PC-3 (cell line): Measurements from ENCODE around the gene CBFA2T3. TPM values are rescaled to one million over a fixed set of nuclear protein-coding genes. Genes with fewer than 3 reads are reported as not detected.

Experiments
- ATAC-seq: fragments of 200-7000 bp; cut with Tn5 transposase; 2 replicates; pipeline ENCODE4 v1.9.1; 2020; ENCODE audit warnings: mild to moderate bottlenecking, moderate library complexity
- BruUV-seq: library from RNA; stranded (reverse); fragments of 400-500 nt; replicated peaks from 2 replicates; lab custom pipeline; 2021; lab: Mats Ljungman, UMichigan
- CTCF ChIA-PET: fragments of 300-600 bp; sonication (Branson Sonifier 250); formaldehyde crosslinking; loops from one replicate; lab custom pipeline; 2022; ENCODE audit warnings: antibody characterized with exemption; lab: Charles Lee
- POLR2A ChIA-PET: fragments of 300-600 bp; sonication (Branson Sonifier 250); formaldehyde crosslinking; loops from one replicate; lab custom pipeline; 2022; ENCODE audit warnings: antibody characterized with exemption; ENCODE audit not compliant: unreplicated experiment; lab: Charles Lee
- DNase-seq: peaks from one replicate; pipeline ENCODE4 v3.0.0-alpha.2; 2015
- H2AFZ ChIP-seq: fragments of 300-600 bp; sonication (generic); 2 replicates; pipeline ENCODE4 v1.6.0; 2016; ENCODE audit warnings: antibody characterized with exemption, low read length
- H3F3A ChIP-seq: fragments of 300-600 bp; sonication (generic); one replicate; pipeline ENCODE4 v1.6.0; 2017; ENCODE audit warnings: antibody characterized with exemption, low read length, control low read depth, mild to moderate bottlenecking; ENCODE audit not compliant: unreplicated experiment
- H3K27ac ChIP-seq: fragments of 300-600 bp; sonication (generic); 2 replicates; pipeline ENCODE4 v1.5.1; 2016; ENCODE audit warnings: mild to moderate bottlenecking, low read length
- H3K27me3 ChIP-seq: fragments of 300-600 bp; sonication (generic); 2 replicates; pipeline ENCODE4 v1.6.1; 2016; ENCODE audit warnings: low read length, mixed read lengths
- H3K36me3 ChIP-seq: fragments of 300-600 bp; sonication (generic); 2 replicates; pipeline ENCODE4 v1.6.1; 2016; ENCODE audit warnings: low read depth, mixed run types, low read length, mixed read lengths
- H3K4me1 ChIP-seq: fragments of 300-600 bp; sonication (generic); 2 replicates; pipeline ENCODE4 v1.5.1; 2016; ENCODE audit warnings: low read length; ENCODE audit not compliant: insufficient read depth
- H3K4me2 ChIP-seq: fragments of 300-600 bp; sonication (generic); 2 replicates; pipeline ENCODE4 v1.6.0; 2016; ENCODE audit warnings: low read length
- H3K4me3 ChIP-seq: fragments of 300-600 bp; sonication (generic); 2 replicates; pipeline ENCODE4 v1.5.1; 2016; ENCODE audit warnings: mild to moderate bottlenecking, low read length, mixed read lengths
- H3K79me2 ChIP-seq: fragments of 300-600 bp; sonication (generic); 2 replicates; pipeline ENCODE4 v1.6.1; 2017; ENCODE audit warnings: low read length, mixed read lengths
- H3K9ac ChIP-seq: fragments of 300-600 bp; sonication (generic); 2 replicates; pipeline ENCODE4 v1.6.0; 2016; ENCODE audit warnings: mild to moderate bottlenecking, low read length
- H3K9me2 ChIP-seq: fragments of 300-600 bp; sonication (generic); replicated peaks from 2 replicates; pipeline ENCODE4 v1.6.1; 2016; ENCODE audit warnings: mixed run types, low read length, mixed read lengths
- H3K9me3 ChIP-seq: fragments of 300-600 bp; sonication (generic); 2 replicates; pipeline ENCODE4 v1.6.1; 2016; ENCODE audit warnings: low read length, mixed read lengths
- H4K20me1 ChIP-seq: fragments of 300-600 bp; sonication (generic); 2 replicates; pipeline ENCODE4 v1.6.1; 2016; ENCODE audit warnings: low read length, mixed read lengths
- EZH2 ChIP-seq: fragments of 300-600 bp; sonication (generic); IDR thresholded peaks from one replicate; pipeline ENCODE4 v1.6.1; 2017; ENCODE audit warnings: antibody characterized with exemption, mild to moderate bottlenecking, low read length; ENCODE audit not compliant: unreplicated experiment
- EZH2phosphoT487 ChIP-seq: fragments of 300-600 bp; sonication (generic); IDR thresholded peaks from 2 replicates; pipeline ENCODE4 v1.6.1; 2018; ENCODE audit warnings: mild to moderate bottlenecking, antibody characterized with exemption, low read length, borderline replicate concordance
- intact Hi-C: fragments of 100-400 bp; cut with micrococcal nuclease; formaldehyde crosslinking; loops from 2 replicates; pipeline ENCODE4 v1.9.0; 2023
- total RNA-seq: library from RNA; depleted of rRNA; stranded (reverse); fragments of >200 nt; gene quantifications from 2 replicates; pipeline ENCODE4 v1.2.3, GENCODE V29; 2014
- TF ChIP-seq, protein P1 (sequence below): fragments of 300-600 bp; sonication (generic); conservative IDR thresholded peaks from 2 replicates; pipeline ENCODE4 v1.5.1; 2017; ENCODE audit warnings: antibody characterized with exemption, low read depth, mild to moderate bottlenecking, low read length

The CBFA2T3 gene
- total RNA-seq, 1 experiment from 2014 or later: not detected

DNA sequence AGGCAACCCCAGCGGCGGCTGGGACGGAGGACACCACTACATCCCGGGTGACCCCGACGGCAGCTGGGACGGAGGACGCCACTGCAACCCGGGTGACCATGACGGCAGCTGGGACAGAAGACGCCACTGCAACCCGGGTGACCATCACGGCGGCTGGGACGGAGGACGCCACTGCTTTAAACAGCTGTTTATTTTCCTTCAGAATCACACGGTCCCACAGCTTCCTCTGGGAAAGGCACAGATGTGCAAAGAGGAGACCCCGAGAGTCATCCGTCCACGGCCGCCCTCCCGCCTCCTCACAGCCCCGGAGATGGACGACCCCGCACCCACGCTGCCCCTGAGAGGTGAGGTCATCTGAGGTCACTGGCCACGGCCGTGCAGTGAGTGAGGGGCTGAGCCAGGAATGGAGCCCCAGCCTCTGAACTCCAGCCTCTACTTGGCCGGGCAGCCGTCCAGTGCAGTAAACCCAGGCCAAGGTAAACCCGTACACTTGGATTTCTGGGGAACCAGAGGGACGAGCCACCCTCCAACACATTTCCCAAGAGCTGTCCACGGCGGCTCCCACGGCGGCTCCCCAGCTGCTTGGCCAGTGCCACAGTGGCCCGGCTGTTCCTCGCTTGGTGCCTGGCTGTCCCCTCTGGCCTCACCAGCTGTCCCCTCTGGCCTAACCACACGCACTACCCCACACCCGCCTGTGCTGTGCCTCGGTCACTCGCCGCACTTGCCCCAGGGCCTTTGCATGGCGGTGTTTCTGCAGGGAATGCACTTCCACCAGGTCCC lies 67.4 kb downstream of the CBFA2T3 start:
- Histone ChIP-seq H3K9ac (no peak overlapping the region), H3K9me2 (no peaks in the 10 kb centered on the region), H3K9me3 (no peaks in the 10 kb centered on the region), H2AFZ (no peak overlapping the region), H3K4me2 (no peak overlapping the region), H3F3A (no peaks in the 10 kb centered on the region), H3K4me3 (no peak overlapping the region), H3K79me2 (no peaks in the 10 kb centered on the region), H4K20me1 (no peaks in the 10 kb centered on the region), H3K27ac (no peak overlapping the region), H3K27me3 (no peaks in the 10 kb centered on the region), H3K4me1 (peaks cover 5% of the 10 kb centered on the region; the same call in 1 of the 2 replicates), H3K36me3 (no peaks in the 10 kb centered on the region)
- DNase-seq (no peak), ATAC-seq (no peak)
- TF ChIP-seq, protein P1, sequence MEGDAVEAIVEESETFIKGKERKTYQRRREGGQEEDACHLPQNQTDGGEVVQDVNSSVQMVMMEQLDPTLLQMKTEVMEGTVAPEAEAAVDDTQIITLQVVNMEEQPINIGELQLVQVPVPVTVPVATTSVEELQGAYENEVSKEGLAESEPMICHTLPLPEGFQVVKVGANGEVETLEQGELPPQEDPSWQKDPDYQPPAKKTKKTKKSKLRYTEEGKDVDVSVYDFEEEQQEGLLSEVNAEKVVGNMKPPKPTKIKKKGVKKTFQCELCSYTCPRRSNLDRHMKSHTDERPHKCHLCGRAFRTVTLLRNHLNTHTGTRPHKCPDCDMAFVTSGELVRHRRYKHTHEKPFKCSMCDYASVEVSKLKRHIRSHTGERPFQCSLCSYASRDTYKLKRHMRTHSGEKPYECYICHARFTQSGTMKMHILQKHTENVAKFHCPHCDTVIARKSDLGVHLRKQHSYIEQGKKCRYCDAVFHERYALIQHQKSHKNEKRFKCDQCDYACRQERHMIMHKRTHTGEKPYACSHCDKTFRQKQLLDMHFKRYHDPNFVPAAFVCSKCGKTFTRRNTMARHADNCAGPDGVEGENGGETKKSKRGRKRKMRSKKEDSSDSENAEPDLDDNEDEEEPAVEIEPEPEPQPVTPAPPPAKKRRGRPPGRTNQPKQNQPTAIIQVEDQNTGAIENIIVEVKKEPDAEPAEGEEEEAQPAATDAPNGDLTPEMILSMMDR: no peak
- no peak for TF ChIP-seq EZH2phosphoT487
- TF ChIP-seq EZH2: no peak
- ChIA-PET POLR2A (no interaction called here), CTCF (no interaction called here)
- no TSS peak for BruUV-seq
- intact Hi-C loops: no loop called here

DNA sequence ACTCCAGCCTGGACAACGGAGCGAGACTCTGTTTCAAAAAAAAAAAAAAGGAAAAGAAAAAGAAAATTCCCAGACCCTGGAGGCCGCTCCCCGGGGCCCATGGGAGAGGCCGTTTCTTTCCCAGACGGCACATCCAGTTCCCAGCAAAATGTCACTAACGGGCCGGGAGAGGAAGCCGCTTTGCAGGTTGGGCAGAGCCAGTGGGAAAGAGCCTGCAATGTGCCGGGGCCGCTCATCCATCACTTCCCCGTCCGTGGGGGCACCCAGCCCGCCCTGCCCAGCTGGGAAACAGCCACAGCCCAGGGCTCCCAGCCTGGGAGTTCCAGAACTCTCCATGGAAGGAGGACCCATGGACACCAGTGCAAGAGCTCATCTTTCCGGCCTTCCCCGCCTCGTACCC lies 68.7 kb downstream of the CBFA2T3 start:
- TF ChIP-seq EZH2: no peak
- TF ChIP-seq, protein P1: no peak
- no peak for TF ChIP-seq EZH2phosphoT487
- H3K27ac ChIP-seq: no peak overlapping the region
- H3K4me2 ChIP-seq: no peak overlapping the region
- no peak overlapping the region for H3K9ac ChIP-seq
- H4K20me1 ChIP-seq: no peaks in the 10 kb centered on the region
- no peaks in the 10 kb centered on the region for H3K36me3 ChIP-seq
- no peaks in the 10 kb centered on the region for H3F3A ChIP-seq
- no peak overlapping the region for H2AFZ ChIP-seq
- no TSS peak for BruUV-seq
- no peak for ATAC-seq
- H3K9me3 ChIP-seq: no peaks in the 10 kb centered on the region
- peaks cover 5% of the 10 kb centered on the region; the same call in 1 of the 2 replicates for H3K4me1 ChIP-seq
- H3K79me2 ChIP-seq: no peaks in the 10 kb centered on the region
- no peak for DNase-seq
- no peak overlapping the region for H3K4me3 ChIP-seq
- H3K9me2 ChIP-seq: no peaks in the 10 kb centered on the region
- ChIA-PET CTCF (no interaction called here), POLR2A (no interaction called here)
- intact Hi-C loops: no loop called here
- no peaks in the 10 kb centered on the region for H3K27me3 ChIP-seq

DNA sequence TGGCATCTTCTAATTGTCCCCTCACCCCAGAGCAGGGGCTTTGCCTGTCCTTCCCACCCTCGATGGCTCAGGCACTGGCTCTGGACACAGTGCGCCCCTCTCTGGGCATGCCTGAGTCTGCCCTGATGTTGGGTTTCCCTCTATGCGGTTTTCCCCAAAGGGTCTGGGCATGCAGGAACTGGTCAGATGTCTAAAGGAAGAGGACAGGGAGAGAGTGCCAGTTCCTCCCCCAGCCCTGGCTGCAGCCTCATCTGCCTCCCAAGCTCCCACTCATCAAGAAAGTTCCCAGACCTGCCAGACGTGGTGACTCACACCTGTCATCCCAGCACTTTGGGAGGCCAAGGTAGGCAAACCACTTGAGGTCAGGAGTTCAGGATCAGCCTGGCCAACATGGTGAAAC lies 69.2 kb downstream of the CBFA2T3 start:
- H3F3A ChIP-seq: no peaks in the 10 kb centered on the region
- intact Hi-C loops: no loop called here
- no peak overlapping the region for H3K9ac ChIP-seq
- no peak overlapping the region for H2AFZ ChIP-seq
- ATAC-seq (no peak), DNase-seq (peak; percentile 46)
- no peaks in the 10 kb centered on the region for H3K27me3 ChIP-seq
- ChIA-PET POLR2A (no interaction called here), CTCF (no interaction called here)
- H3K4me1 ChIP-seq: peaks cover 5% of the 10 kb centered on the region; the same call in 1 of the 2 replicates
- H3K4me3 ChIP-seq: no peak overlapping the region
- H3K36me3 ChIP-seq: no peaks in the 10 kb centered on the region
- H4K20me1 ChIP-seq: no peaks in the 10 kb centered on the region
- H3K9me2 ChIP-seq: no peaks in the 10 kb centered on the region
- H3K4me2 ChIP-seq: no peak overlapping the region
- H3K9me3 ChIP-seq: no peaks in the 10 kb centered on the region
- no peak for TF ChIP-seq EZH2phosphoT487
- no peak for TF ChIP-seq EZH2
- TF ChIP-seq, protein P1: no peak
- no peaks in the 10 kb centered on the region for H3K79me2 ChIP-seq
- no peak overlapping the region for H3K27ac ChIP-seq
- BruUV-seq: no TSS peak
